Measurements from ENCODE around the gene LIPC. TPM values are rescaled to one million over a fixed set of nuclear protein-coding genes. Genes with fewer than 3 reads are reported as not detected.

The LIPC gene
- total RNA-seq, 1 donor: 0.73 TPM

DNA sequence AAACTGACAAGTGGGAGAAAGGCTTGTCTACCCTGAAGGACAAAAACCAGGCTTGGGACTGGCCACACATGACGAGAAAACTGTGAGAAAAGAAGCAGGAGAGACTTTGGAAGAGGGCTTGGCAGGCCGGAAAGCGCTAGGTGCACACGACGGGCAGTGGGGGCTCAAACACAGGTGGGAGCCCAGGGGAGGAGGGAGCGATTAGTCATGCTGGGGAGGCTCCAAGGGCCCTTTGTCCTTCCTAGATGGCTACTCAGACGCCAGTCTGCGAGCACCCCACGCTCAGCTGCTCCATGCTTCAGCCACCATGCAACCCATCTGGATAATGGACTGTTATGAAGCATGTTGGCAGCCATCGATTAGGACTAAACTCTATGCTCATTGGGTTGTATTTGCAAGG lies 17.1 kb downstream of the LIPC start:
- no peak overlapping the region for H3K4me3 ChIP-seq (ENCODE audit: low read length)
- peaks cover 5% of the 10 kb centered on the region for H3K4me1 ChIP-seq (ENCODE audit: insufficient read depth, low read length)
- no peaks in the 10 kb centered on the region for H3K27me3 ChIP-seq (ENCODE audit: insufficient read depth, low read length)
- H3K9me3 ChIP-seq (ENCODE audit: low read depth, low read length): no peaks in the 10 kb centered on the region

DNA sequence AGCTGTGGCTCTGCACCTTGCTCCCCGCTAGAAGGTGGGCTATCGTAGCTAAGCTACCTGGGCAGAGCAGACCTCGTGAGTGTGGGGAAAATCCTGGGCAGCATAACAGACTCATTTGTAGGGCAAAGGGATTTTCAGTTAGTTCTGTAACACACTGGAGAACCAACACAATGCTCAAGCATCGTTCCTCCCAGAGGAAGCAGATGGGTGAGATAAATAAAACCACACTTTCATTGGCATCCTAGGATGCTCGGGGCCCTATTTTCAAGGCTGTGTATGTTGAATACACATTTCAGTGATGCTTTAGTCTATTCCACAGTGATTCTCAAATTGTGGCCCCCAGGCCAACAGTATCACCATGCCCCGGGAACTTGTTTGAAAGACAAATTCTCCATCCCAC lies 20.0 kb downstream of the LIPC start:
- H3K9me3 ChIP-seq (ENCODE audit: low read depth, low read length): no peaks in the 10 kb centered on the region
- H3K4me3 ChIP-seq (ENCODE audit: low read length): no peak overlapping the region

DNA sequence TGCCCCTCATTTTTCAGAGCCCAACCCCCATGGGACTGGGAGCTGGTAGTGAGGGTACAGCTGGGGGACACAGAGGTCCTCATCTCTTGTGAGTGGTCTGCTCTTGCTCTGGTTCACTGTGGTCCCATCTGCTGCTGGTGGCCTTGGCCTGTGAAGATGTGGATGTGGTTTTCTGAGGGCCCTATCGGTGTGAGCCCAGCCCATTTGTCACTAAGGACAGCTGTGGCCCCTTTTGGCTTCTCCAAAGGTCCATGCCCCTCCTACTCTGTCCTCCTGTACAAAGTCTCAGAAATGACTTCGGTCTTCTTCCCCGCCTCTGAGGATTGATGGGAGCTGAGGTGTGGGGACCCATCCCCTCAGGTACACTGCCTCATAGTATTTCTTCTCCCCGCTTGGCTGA lies 21.0 kb downstream of the LIPC start:
- H3K4me1 ChIP-seq (ENCODE audit: insufficient read depth, low read length): peaks cover 5% of the 10 kb centered on the region
- H3K4me3 ChIP-seq (ENCODE audit: low read length): no peak overlapping the region
- H3K27me3 ChIP-seq (ENCODE audit: insufficient read depth, low read length): no peaks in the 10 kb centered on the region
- no peaks in the 10 kb centered on the region for H3K9me3 ChIP-seq (ENCODE audit: low read depth, low read length)

More for the DNA sequence above, 20.0 kb downstream of the LIPC start:
- no peaks in the 10 kb centered on the region for H3K27me3 ChIP-seq (ENCODE audit: insufficient read depth, low read length)
- H3K4me1 ChIP-seq (ENCODE audit: insufficient read depth, low read length): peaks cover 5% of the 10 kb centered on the region

DNA sequence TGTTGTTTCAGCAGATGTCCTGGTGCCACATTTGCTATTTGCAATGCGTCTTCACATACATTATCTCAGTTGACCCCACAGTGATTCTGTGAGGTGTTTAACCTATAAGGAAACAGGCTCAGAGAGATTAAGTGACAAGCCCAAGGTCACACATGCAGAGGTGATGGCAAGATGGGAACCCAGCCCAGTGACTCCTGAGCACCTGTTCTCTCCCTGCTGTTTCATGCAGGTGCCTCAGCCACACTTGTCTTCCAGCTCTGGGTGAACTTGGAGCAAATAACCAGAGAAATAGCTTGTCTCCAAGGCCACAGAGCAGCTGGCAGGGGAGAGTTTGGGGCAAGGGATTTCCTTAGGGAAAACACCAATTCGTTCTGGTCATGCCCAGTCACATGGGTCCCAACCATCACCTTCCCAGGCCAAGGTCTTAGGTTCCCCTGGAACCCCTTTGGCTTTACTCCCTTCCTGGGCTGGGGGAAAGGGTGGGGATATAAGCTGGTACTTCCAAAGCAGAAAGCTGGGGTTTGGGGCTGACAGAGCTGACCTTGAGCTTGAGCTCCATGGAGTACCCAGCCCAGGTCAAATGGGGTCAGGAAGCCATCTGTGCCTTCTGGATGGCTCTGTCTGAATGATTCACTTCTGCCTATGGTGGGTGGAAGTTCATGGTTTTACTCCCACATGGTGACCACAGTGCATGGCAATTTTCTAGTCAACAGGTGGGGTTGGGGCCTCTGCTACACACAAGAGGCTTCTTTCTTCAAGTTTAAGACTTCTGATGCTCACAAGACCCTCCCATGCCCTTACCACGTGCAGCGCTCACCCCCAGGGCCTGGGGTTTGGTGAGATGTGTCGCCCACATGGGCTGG lies 22.4 kb downstream of the LIPC start:
- H3K9me3 ChIP-seq (ENCODE audit: low read depth, low read length): no peaks in the 10 kb centered on the region
- H3K4me1 ChIP-seq (ENCODE audit: insufficient read depth, low read length): peaks cover 18% of the 10 kb centered on the region
- no peak overlapping the region for H3K4me3 ChIP-seq (ENCODE audit: low read length)

DNA sequence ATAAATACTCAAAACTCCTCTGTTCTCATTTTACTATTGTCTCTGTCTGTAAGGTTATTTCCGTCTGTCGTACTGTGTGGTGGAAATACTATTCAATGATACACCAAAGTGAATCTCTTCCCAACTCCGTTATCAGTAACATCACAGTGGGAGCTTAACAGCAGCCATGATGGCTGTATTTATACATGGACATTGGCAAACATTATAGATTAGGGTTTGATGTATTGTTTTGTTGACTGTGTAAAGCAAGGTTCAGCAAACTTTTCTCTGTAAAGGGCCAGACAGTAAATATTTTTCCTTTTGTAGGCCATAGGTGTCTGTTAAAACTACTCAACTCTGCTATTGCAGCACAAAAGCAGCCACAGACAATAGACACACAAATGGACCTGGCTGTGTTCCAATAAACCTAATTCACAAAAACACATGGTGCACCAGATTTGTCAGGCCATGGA lies 23.2 kb downstream of the LIPC start:
- no peak overlapping the region for H3K4me3 ChIP-seq (ENCODE audit: low read length)
- H3K9me3 ChIP-seq (ENCODE audit: low read depth, low read length): no peaks in the 10 kb centered on the region
- H3K27me3 ChIP-seq (ENCODE audit: insufficient read depth, low read length): no peaks in the 10 kb centered on the region
- H3K4me1 ChIP-seq (ENCODE audit: insufficient read depth, low read length): peaks cover 26% of the 10 kb centered on the region

More for the DNA sequence above, 22.4 kb downstream of the LIPC start:
- no peaks in the 10 kb centered on the region for H3K27me3 ChIP-seq (ENCODE audit: insufficient read depth, low read length)

DNA sequence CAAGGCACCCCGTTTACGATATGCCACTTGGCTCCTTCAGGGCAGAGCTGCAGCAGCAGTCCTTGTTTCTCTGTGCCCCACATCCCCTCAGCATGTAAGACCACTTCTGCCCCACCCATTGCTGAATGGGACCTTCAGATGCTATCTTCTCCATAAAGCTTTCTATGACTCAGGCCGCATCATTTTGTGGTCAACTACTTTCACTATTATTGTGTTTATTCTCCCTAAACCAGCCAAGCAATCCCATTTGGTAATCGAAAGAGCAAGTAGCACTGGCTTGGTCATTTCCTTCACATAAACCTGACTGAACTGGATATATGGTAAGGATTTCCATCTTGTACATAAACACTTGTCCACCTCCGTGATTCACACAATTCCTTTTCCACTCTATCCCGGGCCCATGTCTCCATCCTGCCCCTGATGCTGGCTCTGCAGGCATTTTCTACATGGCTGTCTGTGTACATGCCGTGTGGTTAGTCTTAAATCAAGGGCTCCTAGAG lies 25.7 kb downstream of the LIPC start:
- Histone ChIP-seq H3K9me3 (ENCODE audit: low read depth, low read length) (no peaks in the 10 kb centered on the region), H3K27me3 (ENCODE audit: insufficient read depth, low read length) (no peaks in the 10 kb centered on the region), H3K4me1 (ENCODE audit: insufficient read depth, low read length) (peaks cover 37% of the 10 kb centered on the region), H3K4me3 (ENCODE audit: low read length) (no peak overlapping the region)

DNA sequence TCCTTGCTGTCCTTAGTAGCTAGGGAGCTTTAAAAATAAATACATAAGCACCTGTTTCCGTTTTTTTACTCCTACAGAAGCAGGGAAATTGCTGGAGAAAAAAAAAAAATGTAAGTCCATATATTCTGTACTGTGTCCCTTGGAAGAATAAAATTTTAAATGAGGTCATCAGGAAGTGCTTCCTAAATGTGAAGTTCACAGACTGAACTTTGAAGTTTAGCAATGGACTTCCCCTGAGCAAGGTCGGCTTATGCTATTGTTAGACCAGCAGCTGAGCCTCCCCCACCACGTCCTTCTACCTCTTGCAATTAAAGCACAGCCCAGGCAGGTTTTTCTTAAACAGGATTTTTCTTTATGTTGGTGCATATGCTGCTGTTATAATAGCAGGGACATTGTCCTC lies 26.3 kb downstream of the LIPC start:
- H3K4me1 ChIP-seq (ENCODE audit: insufficient read depth, low read length): peaks cover 37% of the 10 kb centered on the region
- no peaks in the 10 kb centered on the region for H3K27me3 ChIP-seq (ENCODE audit: insufficient read depth, low read length)
- no peaks in the 10 kb centered on the region for H3K9me3 ChIP-seq (ENCODE audit: low read depth, low read length)
- H3K4me3 ChIP-seq (ENCODE audit: low read length): no peak overlapping the region

DNA sequence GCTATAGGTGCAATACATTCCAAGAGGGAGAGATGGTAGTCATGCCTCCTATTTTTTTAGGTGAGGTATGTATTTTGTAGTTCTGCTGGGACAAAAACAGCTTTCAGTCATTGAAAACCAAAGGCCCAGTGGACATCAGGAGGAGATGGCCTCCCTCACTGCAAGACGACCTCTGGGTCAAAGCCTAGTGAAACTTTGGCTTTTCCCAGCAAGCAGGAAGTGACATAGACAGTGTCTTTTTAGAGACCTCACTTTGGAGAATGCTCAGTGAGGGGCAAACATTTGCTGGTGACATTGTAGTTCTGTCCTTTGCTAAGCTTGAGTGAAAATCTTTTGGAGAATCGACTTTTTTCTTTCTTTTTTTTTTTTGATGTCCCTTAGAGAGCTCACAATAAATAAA lies 27.3 kb downstream of the LIPC start:
- Histone ChIP-seq H3K4me3 (ENCODE audit: low read length) (no peak overlapping the region), H3K27me3 (ENCODE audit: insufficient read depth, low read length) (no peaks in the 10 kb centered on the region), H3K4me1 (ENCODE audit: insufficient read depth, low read length) (peaks cover 37% of the 10 kb centered on the region), H3K9me3 (ENCODE audit: low read depth, low read length) (no peaks in the 10 kb centered on the region)

DNA sequence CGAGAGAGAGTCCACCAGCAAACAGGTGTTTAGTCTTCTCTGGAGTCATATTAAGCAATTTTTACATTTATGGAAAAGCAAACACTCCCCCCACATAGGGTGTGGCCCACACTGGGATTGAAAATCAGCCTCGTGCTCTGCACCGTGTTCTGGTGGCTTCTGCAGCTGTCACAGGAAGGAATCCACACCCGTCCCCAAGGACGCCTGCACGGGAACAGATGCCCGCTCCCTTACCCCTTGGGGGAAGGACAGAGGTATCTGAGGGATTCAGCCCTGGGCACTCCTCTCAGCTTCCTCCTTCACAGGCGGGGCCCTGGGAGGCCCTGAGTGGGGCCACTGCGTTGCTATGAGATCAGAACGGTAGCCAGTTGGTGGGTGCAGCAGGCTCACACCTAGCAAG lies 27.8 kb downstream of the LIPC start:
- H3K4me3 ChIP-seq (ENCODE audit: low read length): no peak overlapping the region
- H3K4me1 ChIP-seq (ENCODE audit: insufficient read depth, low read length): peaks cover 37% of the 10 kb centered on the region
- H3K9me3 ChIP-seq (ENCODE audit: low read depth, low read length): no peaks in the 10 kb centered on the region
- no peaks in the 10 kb centered on the region for H3K27me3 ChIP-seq (ENCODE audit: insufficient read depth, low read length)

DNA sequence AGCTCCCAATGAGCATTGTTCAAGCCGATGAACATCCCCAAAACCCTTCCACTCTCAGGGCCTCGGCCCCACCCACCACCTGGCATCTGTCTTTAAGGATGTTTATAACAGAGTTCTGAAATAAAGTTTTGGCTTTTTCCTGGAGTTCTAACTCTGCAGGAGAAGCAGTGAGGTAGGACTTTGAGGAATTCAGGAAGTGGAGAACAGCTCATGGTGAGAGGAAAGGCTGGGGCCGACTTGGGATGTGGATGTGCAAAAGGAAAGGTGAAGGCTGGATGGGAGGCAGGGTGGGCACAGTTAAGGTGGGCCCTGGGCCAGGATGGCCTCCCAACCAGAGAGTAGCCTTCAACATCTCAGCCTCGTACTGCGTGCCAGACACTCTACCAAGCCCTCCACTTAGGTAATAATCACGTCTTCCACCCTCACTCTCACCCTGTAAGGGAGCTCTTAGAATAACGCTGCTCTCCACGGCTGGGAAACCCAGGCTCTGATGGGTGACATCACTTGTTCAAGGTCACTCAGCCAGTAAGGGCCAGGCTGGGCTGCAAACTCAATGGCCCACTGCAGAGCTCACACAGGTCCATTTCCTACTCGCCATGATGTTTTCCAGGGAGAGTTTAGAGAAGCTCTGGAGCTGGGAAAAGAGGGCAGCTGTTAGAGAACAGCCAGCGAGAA lies 28.5 kb downstream of the LIPC start:
- Histone ChIP-seq H3K27me3 (ENCODE audit: insufficient read depth, low read length) (no peaks in the 10 kb centered on the region), H3K4me3 (ENCODE audit: low read length) (no peak overlapping the region), H3K9me3 (ENCODE audit: low read depth, low read length) (no peaks in the 10 kb centered on the region), H3K4me1 (ENCODE audit: insufficient read depth, low read length) (peaks cover 37% of the 10 kb centered on the region)

DNA sequence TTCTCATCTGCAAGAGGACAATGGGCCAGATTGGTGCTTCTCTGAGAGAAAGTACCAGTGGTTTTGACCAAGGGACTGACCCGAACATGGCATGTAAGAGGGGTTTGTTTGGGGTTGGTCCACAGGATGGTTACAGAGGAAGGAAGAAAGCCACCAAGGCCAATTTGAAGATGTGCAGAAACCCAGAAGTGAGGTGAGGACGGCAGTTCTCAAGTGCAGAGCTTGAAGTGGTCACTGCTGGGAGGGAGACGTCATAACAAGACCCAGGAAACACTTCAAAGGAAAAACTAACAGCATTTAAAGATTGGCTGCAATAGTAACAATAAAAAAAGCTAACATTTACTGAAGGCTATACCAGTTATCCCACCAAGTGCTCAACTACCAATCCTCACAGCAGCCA lies 29.1 kb downstream of the LIPC start:
- Histone ChIP-seq H3K4me1 (ENCODE audit: insufficient read depth, low read length) (peaks cover 37% of the 10 kb centered on the region), H3K27me3 (ENCODE audit: insufficient read depth, low read length) (no peaks in the 10 kb centered on the region), H3K9me3 (ENCODE audit: low read depth, low read length) (no peaks in the 10 kb centered on the region), H3K4me3 (ENCODE audit: low read length) (no peak overlapping the region)

DNA sequence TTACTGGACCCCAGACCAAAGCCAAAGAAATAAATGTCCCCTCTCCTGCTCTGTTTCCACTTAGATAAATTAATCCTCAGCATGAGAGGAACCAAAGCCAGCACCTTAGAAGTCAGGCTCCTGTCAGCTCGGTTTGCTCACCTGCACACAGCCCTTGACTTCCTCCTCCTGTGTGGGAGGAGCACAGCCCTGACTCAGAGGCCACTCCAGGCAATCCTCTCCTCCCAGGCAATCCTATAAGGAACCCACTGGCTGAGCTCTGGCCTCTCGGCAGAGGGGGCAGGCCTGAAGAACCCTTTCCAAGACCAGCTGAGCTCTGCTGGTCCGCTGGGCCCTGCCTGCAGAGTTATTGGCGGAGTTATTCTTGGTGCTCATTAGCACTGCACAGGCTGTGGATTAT lies 30.8 kb downstream of the LIPC start:
- Histone ChIP-seq H3K4me1 (ENCODE audit: insufficient read depth, low read length) (peaks cover 34% of the 10 kb centered on the region), H3K4me3 (ENCODE audit: low read length) (no peak overlapping the region), H3K27me3 (ENCODE audit: insufficient read depth, low read length) (no peaks in the 10 kb centered on the region), H3K9me3 (ENCODE audit: low read depth, low read length) (no peaks in the 10 kb centered on the region)

DNA sequence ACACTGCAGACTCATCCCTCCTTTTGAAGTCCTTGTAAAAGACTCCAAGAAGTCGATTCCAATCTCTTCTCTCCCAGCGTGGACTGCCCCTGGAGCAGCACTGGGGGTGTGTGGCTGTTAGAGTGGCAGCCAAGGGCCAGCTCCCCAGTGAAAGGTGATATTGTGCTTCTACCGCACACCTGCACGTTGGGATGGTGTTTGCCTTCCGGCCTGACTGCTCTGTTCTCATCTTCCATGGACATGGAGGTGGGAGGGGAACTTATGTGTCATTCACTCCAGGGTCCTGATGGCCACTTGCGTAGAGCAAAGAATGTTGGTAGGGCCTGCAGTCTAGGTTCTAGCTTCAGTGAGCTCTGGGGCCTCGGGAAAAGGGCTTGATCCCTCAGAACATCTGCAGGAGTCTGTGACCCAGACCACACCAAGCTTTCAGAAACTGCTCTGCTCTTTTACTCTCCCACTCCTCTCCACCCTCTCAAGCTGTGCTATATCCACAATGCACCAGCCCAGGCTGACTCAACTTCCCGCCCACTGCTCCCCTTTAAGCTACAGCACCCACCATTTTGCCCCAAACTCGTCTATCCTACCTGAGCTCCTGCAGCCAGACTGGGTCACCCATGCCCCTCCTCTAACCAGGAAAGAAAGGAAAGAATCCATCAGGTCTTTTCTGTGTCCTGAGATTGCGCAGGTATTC lies 31.3 kb downstream of the LIPC start:
- Histone ChIP-seq H3K9me3 (ENCODE audit: low read depth, low read length) (no peaks in the 10 kb centered on the region), H3K4me3 (ENCODE audit: low read length) (no peak overlapping the region), H3K27me3 (ENCODE audit: insufficient read depth, low read length) (no peaks in the 10 kb centered on the region), H3K4me1 (ENCODE audit: insufficient read depth, low read length) (peaks cover 28% of the 10 kb centered on the region)

DNA sequence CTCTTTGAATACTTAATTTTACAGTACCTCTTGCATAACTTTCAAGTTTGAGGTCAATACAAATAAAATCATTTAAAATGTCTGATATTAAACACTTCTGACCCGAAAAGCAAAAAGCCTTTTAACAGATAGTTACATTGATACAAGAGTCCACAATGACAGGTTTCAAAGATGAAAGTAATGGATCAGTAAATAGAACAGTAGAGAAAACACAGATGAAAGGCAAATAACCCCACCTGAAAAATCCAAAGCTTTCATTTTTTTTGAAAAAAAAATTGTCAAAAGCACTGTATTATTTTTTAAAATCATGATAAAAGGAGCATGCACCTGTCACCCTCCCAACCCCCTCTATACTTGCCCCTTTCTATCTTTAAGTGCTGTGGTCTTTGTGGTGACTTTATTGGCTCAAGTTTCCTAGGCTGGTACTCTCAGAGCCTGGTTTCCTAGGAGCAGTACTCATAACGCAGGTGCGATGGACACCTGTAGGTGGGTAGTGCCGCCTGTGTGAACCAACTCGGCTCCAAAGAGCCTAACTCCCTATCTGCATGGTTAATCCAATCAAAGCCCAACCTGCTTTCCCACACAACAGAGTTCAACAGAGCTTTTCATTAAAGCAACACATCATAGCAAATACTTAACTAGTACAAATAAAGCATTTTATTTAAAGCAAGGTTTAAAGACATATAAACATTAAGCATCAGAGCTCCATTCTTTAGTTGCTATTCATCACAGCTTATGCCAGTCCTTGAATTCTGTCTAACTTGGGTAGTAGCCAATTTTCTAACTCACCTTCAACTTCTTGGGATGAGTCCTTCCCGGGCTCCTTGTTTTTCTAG lies 32.2 kb downstream of the LIPC start:
- peaks cover 20% of the 10 kb centered on the region for H3K4me1 ChIP-seq (ENCODE audit: insufficient read depth, low read length)
- no peaks in the 10 kb centered on the region for H3K27me3 ChIP-seq (ENCODE audit: insufficient read depth, low read length)
- H3K9me3 ChIP-seq (ENCODE audit: low read depth, low read length): no peaks in the 10 kb centered on the region
- H3K4me3 ChIP-seq (ENCODE audit: low read length): no peak overlapping the region
